ENCODE data around the gene BABAM2. TPM values are rescaled to one million over a fixed set of nuclear protein-coding genes. Genes with fewer than 3 reads are reported as not detected.

Gene BABAM2
- polyA plus RNA-seq, 3 donors, result 33.2 to 52.8 (median 49.3) TPM

GRCh38 chr2:28181801-28182200 lies 291.3 kb downstream of the BABAM2 start:
- WGBS (ENCODE audit: insufficient coverage), result 100% methylated on average over 3 of the region's 3 CpGs
- no peaks in the 10 kb centered on the region for H3K4me1 ChIP-seq (ENCODE audit: control insufficient read depth in 1 of 2, insufficient read depth in 2 of 2, low read length in 2 of 2)
- H3K4me1 Mint-ChIP-seq, result peaks cover 10% of the 10 kb centered on the region
- H3K27ac Mint-ChIP-seq, result peak overlapping the region in 1 of 7 donors; percentile 60
- no peak overlapping the region for H3K27ac ChIP-seq (ENCODE audit: low read depth in 1 of 2, low read length in 2 of 2)
- peaks cover 5 to 19% (median 13%) of the 10 kb centered on the region in 7 donors for H3K9me3 Mint-ChIP-seq
- H3K4me2 ChIP-seq (replicated peaks; ENCODE audit: extremely low read depth, low read length, poor library complexity, severe bottlenecking), result no peak overlapping the region
- no peaks in the 10 kb centered on the region for H4K20me1 ChIP-seq (ENCODE audit: insufficient read depth, low read length)
- no peak overlapping the region for H3K4me3 Mint-ChIP-seq
- H3K36me3 Mint-ChIP-seq, result peaks cover 9 to 11% of the 10 kb centered on the region in 2 donors
- intact Hi-C loops (cut with micrococcal nuclease), result no loop called here
- no peak overlapping the region for H2AFZ ChIP-seq (ENCODE audit: insufficient read depth, low read depth, low read length, poor library complexity, severe bottlenecking)
- no peak for DNase-seq
- no peak overlapping the region for H3K4me3 ChIP-seq (replicated peaks in 1 of 3; ENCODE audit: low read depth in 2 of 3, low read length in 3 of 3)
- no peaks in the 10 kb centered on the region for H3K79me2 ChIP-seq (ENCODE audit: insufficient read depth, low read length)
- peaks cover 0 to 9% of the 10 kb centered on the region in 2 donors for H3K9me3 ChIP-seq (replicated peaks in 1 of 2; ENCODE audit: control insufficient read depth in 1 of 2, insufficient read depth in 1 of 2, low read length in 2 of 2)
- H3K36me3 ChIP-seq (replicated peaks in 1 of 2; ENCODE audit: control insufficient read depth in 1 of 2, insufficient read depth in 2 of 2, low read length in 2 of 2), result no peaks in the 10 kb centered on the region
- TF ChIP-seq CTCF (IDR thresholded peaks at IDR 0.05), result no peak
- no peak overlapping the region for H3K9ac ChIP-seq (ENCODE audit: insufficient read depth, low read length, poor library complexity, severe bottlenecking)
- H3K27me3 Mint-ChIP-seq (ENCODE audit: low read depth in 3 of 3), result peaks cover 0 to 1% (median 0%) of the 10 kb centered on the region in 3 donors
- H3K27me3 ChIP-seq (ENCODE audit: control insufficient read depth in 2 of 2, insufficient read depth in 2 of 2, low read length in 2 of 2), result no peaks in the 10 kb centered on the region

GRCh38 chr2:28182348-28182747 lies 291.8 kb downstream of the BABAM2 start:
- WGBS (ENCODE audit: insufficient coverage), result no CpG with 5 or more reads among the region's 6 CpGs
- Histone ChIP-seq H3K9ac (ENCODE audit: insufficient read depth, low read length, poor library complexity, severe bottlenecking) (no peak overlapping the region), H4K20me1 (ENCODE audit: insufficient read depth, low read length) (no peaks in the 10 kb centered on the region), H3K27ac (ENCODE audit: low read depth in 1 of 2, low read length in 2 of 2) (no peak overlapping the region), H3K27me3 (ENCODE audit: control insufficient read depth in 2 of 2, insufficient read depth in 2 of 2, low read length in 2 of 2) (no peaks in the 10 kb centered on the region), H3K9me3 (replicated peaks in 1 of 2; ENCODE audit: control insufficient read depth in 1 of 2, insufficient read depth in 1 of 2, low read length in 2 of 2) (peaks cover 0 to 4% of the 10 kb centered on the region in 2 donors), H3K4me2 (replicated peaks; ENCODE audit: extremely low read depth, low read length, poor library complexity, severe bottlenecking) (no peak overlapping the region), H3K36me3 (replicated peaks in 1 of 2; ENCODE audit: control insufficient read depth in 1 of 2, insufficient read depth in 2 of 2, low read length in 2 of 2) (no peaks in the 10 kb centered on the region), H3K4me3 (replicated peaks in 1 of 3; ENCODE audit: low read depth in 2 of 3, low read length in 3 of 3) (no peak overlapping the region), H3K79me2 (ENCODE audit: insufficient read depth, low read length) (no peaks in the 10 kb centered on the region), H3K4me1 (ENCODE audit: control insufficient read depth in 1 of 2, insufficient read depth in 2 of 2, low read length in 2 of 2) (no peaks in the 10 kb centered on the region), H2AFZ (ENCODE audit: insufficient read depth, low read depth, low read length, poor library complexity, severe bottlenecking) (no peak overlapping the region)
- Mint-ChIP-seq H3K36me3 (peaks cover 7 to 9% of the 10 kb centered on the region in 2 donors), H3K9me3 (peaks cover 3 to 17% (median 8%) of the 10 kb centered on the region in 7 donors), H3K4me1 (peaks cover 10% of the 10 kb centered on the region), H3K4me3 (no peak overlapping the region), H3K27ac (no peak overlapping the region), H3K27me3 (ENCODE audit: low read depth in 3 of 3) (peaks cover 0 to 1% (median 0%) of the 10 kb centered on the region in 3 donors)
- TF ChIP-seq CTCF (IDR thresholded peaks at IDR 0.05), result no peak
- intact Hi-C loops (cut with micrococcal nuclease), result no loop called here
- no peak for DNase-seq
